HG03558 (cell line): ENCODE data around the gene ITIH6.
"Not testable (repeated sequence)": the region's sequence is repeated elsewhere in the genome, so short reads cannot be mapped to it uniquely, and the experiment has no call there.

Experiments
- ATAC-seq: cut with Tn5 transposase; IDR thresholded peaks from one replicate; pipeline ENCODE4 v1.9.1; 2021; ENCODE audit warnings: moderate number of reproducible peaks; ENCODE audit not compliant: unreplicated experiment; ENCODE audit errors: extremely low read depth

The ITIH6 gene

GRCh38 chrX:54807524-54808108 lies 9.6 kb upstream of the ITIH6 start, which contains the start of gene MAGED2:
MAGED2 (plus strand) TSS chrX:54807745; CDS start chrX:54809332, 1,587 bp downstream.
- ATAC-seq = no peak

- ATAC-seq = no peak
Observed at GRCh38 chrX:54799046-54799445, 991 bp upstream of the ITIH6 start.

- no peak for ATAC-seq
Observed at GRCh38 chrX:54794795-54795194, 3.3 kb downstream of the ITIH6 start.

- no peak for ATAC-seq
Observed at GRCh38 chrX:54794028-54794427, 4.0 kb downstream of the ITIH6 start.

- ATAC-seq = not testable (repeated sequence)
Observed at GRCh38 chrX:54789405-54789804, 8.7 kb downstream of the ITIH6 start.

GRCh38 chrX:54788446-54788845 lies 9.6 kb downstream of the ITIH6 start:
- no peak for ATAC-seq

GRCh38 chrX:54786967-54787366 lies 11.1 kb downstream of the ITIH6 start:
- no peak for ATAC-seq

GRCh38 chrX:54785901-54786300 lies 12.2 kb downstream of the ITIH6 start:
- ATAC-seq = no peak

- ATAC-seq = no peak
Observed at GRCh38 chrX:54776987-54777672, 20.9 kb downstream of the ITIH6 start.

- no peak for ATAC-seq
Observed at GRCh38 chrX:54776061-54776460, 22.0 kb downstream of the ITIH6 start.

GRCh38 chrX:54774391-54775094 lies 23.5 kb downstream of the ITIH6 start:
- not testable (repeated sequence) for ATAC-seq

GRCh38 chrX:54758114-54759055 lies 39.7 kb downstream of the ITIH6 start:
- no peak for ATAC-seq

GRCh38 chrX:54754854-54755253 lies 43.2 kb downstream of the ITIH6 start:
- ATAC-seq = no peak

GRCh38 chrX:54748626-54749025 lies 49.4 kb downstream of the ITIH6 start:
- no peak for ATAC-seq

GRCh38 chrX:54747733-54748393 lies 50.2 kb downstream of the ITIH6 start:
- ATAC-seq = no peak

- no peak for ATAC-seq
Observed at GRCh38 chrX:54746928-54747327, 51.1 kb downstream of the ITIH6 start.

GRCh38 chrX:54745676-54746075 lies 52.4 kb downstream of the ITIH6 start:
- no peak for ATAC-seq

- not testable (repeated sequence) for ATAC-seq
Observed at GRCh38 chrX:54738567-54738966, 59.5 kb downstream of the ITIH6 start.

GRCh38 chrX:54736298-54736942 lies 61.6 kb downstream of the ITIH6 start:
- ATAC-seq = not testable (repeated sequence)
